Measurements from ENCODE around the gene NT5DC3. TPM values are rescaled to one million over a fixed set of nuclear protein-coding genes. Genes with fewer than 3 reads are reported as not detected.

Gene NT5DC3
- total RNA-seq, 1 donor from 2014 or later: 6.6 TPM

DNA sequence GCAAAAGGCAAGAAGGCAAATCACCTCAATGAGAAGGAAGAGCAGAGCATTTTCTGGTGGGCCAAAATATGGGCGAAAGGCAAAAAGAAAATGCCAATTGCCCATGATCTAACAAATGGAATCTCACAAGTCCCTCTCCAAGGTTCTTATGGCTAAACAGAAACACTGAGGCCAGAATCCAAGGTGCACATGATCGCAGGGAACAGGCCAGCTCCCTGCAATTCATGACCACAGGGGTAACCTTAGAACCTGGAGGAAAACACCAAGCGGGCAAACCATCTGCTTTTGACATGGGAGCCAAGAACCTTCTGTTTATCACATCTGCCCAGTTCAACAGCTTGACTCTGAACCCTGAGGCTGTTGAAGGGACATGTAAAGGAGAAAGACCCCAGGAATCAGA, 60.0 kb downstream of the NT5DC3 start:
- TF ChIP-seq, protein P1, sequence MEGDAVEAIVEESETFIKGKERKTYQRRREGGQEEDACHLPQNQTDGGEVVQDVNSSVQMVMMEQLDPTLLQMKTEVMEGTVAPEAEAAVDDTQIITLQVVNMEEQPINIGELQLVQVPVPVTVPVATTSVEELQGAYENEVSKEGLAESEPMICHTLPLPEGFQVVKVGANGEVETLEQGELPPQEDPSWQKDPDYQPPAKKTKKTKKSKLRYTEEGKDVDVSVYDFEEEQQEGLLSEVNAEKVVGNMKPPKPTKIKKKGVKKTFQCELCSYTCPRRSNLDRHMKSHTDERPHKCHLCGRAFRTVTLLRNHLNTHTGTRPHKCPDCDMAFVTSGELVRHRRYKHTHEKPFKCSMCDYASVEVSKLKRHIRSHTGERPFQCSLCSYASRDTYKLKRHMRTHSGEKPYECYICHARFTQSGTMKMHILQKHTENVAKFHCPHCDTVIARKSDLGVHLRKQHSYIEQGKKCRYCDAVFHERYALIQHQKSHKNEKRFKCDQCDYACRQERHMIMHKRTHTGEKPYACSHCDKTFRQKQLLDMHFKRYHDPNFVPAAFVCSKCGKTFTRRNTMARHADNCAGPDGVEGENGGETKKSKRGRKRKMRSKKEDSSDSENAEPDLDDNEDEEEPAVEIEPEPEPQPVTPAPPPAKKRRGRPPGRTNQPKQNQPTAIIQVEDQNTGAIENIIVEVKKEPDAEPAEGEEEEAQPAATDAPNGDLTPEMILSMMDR (IDR thresholded peaks at IDR 0.05; ENCODE audit: insufficient read depth, low read length, severe bottlenecking): no peak
- peaks cover 2% of the 10 kb centered on the region for H3K36me3 ChIP-seq (ENCODE audit: control insufficient read depth, insufficient read depth, low read length)
- FAIRE-seq: no peak
- H3K27me3 ChIP-seq (ENCODE audit: control insufficient read depth, insufficient read depth, low read length): no peaks in the 10 kb centered on the region
- no peak overlapping the region for H3K4me3 ChIP-seq (ENCODE audit: low read depth, low read length)
- DNase-seq (ENCODE audit: low read depth): no peak

DNA sequence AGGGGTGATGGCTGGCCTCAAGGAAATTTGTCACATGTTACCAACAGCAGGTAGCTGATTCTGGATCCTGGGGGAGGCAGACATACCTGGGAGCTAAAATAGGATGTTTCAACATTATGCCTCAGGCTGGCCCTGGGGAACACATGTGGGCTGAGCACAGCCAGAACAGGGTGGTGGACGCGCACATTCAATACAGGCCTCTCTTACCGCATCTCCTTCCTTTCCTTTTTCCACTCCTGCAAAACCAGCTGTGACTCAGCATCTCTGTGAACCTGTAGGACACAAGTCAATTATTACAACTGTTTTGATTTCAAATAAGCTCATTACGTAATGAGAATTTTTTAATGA, 61.0 kb downstream of the NT5DC3 start:
- TF ChIP-seq, protein P1 (IDR thresholded peaks at IDR 0.05; ENCODE audit: insufficient read depth, low read length, severe bottlenecking): no peak
- H3K27me3 ChIP-seq (ENCODE audit: control insufficient read depth, insufficient read depth, low read length): no peaks in the 10 kb centered on the region
- FAIRE-seq (no peak), DNase-seq (ENCODE audit: low read depth) (no peak)
- peaks cover 2% of the 10 kb centered on the region for H3K36me3 ChIP-seq (ENCODE audit: control insufficient read depth, insufficient read depth, low read length)
- no peak overlapping the region for H3K4me3 ChIP-seq (ENCODE audit: low read depth, low read length)

GRCh38 chr12:103779410-103780092, 61.5 kb downstream of the NT5DC3 start:
- Histone ChIP-seq H3K36me3 (ENCODE audit: control insufficient read depth, insufficient read depth, low read length) (peaks cover 2% of the 10 kb centered on the region), H3K27me3 (ENCODE audit: control insufficient read depth, insufficient read depth, low read length) (no peaks in the 10 kb centered on the region), H3K4me3 (ENCODE audit: low read depth, low read length) (no peak overlapping the region)
- FAIRE-seq (no peak), DNase-seq (ENCODE audit: low read depth) (no peak)
- TF ChIP-seq, protein P1 (IDR thresholded peaks at IDR 0.05; ENCODE audit: insufficient read depth, low read length, severe bottlenecking): no peak

DNA sequence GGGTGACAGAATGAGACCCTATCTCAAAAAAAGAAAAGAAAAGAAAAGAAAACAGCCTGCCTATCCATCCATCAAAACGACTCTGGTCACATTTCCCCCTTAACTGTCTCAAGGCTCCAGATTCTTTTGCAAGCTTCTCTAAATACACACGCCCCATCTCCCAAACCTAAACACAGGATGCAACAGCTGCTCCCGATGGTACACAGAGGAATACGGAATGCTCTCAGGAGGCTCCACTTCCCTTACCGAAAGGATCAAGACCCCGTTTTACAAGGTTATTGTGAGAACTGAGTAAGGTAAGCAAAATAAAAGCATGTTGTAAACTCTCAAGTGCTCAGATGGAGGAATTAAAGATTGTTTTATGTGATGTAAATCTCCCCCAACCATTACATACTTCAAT, 62.3 kb downstream of the NT5DC3 start:
- DNase-seq (ENCODE audit: low read depth): no peak
- Histone ChIP-seq H3K36me3 (ENCODE audit: control insufficient read depth, insufficient read depth, low read length) (peaks cover 2% of the 10 kb centered on the region), H3K27me3 (ENCODE audit: control insufficient read depth, insufficient read depth, low read length) (no peaks in the 10 kb centered on the region), H3K4me3 (ENCODE audit: low read depth, low read length) (no peak overlapping the region)
- TF ChIP-seq, protein P1 (IDR thresholded peaks at IDR 0.05; ENCODE audit: insufficient read depth, low read length, severe bottlenecking): no peak
- no peak for FAIRE-seq

DNA sequence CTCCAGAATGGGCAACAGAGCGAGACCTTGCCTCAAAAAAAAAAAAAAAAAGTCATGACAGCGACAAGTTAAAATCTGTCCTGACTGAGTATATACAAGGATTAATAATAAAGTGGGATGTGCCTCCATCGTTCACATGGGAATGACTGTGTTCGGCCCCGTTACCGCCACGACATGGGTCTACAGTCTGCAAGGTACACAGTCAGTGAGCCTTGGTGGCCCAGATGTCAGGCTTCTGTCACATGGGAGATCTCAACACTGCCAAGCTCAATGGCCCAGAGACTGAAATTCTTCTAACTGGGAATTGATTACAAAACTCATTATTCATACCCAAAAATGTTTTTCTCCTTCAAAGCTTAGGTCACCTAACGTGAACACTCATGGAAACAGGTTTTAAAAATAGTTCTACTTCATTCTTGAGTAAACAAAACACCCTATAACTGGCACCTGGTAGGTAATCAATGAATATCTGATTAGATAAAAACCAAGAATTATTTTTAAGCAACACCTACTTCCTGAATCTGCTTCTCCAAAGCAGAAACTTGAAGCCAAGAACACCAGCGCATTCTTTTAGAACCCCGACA, 66.0 kb downstream of the NT5DC3 start:
- FAIRE-seq: no peak
- DNase-seq (ENCODE audit: low read depth): no peak
- H3K4me3 ChIP-seq (ENCODE audit: low read depth, low read length): no peak overlapping the region
- H3K27me3 ChIP-seq (ENCODE audit: control insufficient read depth, insufficient read depth, low read length): no peaks in the 10 kb centered on the region
- peaks cover 2% of the 10 kb centered on the region for H3K36me3 ChIP-seq (ENCODE audit: control insufficient read depth, insufficient read depth, low read length)
- TF ChIP-seq, protein P1 (IDR thresholded peaks at IDR 0.05; ENCODE audit: insufficient read depth, low read length, severe bottlenecking): no peak
